D341Med (cell line): ENCODE measurements around the gene NEAT1.

ENCODE experiments used
- DNase-seq: peaks from one replicate; pipeline ENCODE4 v3.0.0; 2012; ENCODE audit warnings: low spot score

NEAT1 gene

GRCh38 chr11:65422633-65423515 lies at the start of gene NEAT1:
NEAT1 (plus strand) TSS chr11:65422798.
- no peak for DNase-seq

- DNase-seq = no peak
Observed at GRCh38 chr11:65373839-65374580, 48.6 kb upstream of the NEAT1 start.

DNA sequence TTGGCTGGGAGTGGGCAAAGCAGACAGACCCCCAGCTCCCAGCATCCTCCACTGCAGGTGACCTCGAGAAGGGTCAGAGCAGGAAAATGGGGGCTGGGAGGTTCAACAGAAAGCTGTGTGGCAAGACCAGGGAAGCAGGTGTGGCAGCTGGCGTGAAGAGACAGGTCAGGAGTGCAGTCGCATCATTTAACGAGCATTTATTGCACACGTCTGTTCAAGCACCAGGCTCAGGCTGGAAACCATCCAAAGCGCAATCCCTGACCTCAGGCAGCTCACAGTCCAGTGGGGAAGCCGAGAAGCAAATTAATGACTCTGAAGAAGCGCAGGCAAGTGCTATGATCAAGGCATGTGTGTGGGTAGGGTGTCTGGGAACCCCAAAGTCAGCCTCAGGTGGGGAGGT lies 47.6 kb upstream of the NEAT1 start:
- no peak for DNase-seq

GRCh38 chr11:65376138-65376713 lies 46.4 kb upstream of the NEAT1 start:
- DNase-seq = no peak

GRCh38 chr11:65377036-65377435 lies 45.6 kb upstream of the NEAT1 start:
- no peak for DNase-seq

- DNase-seq = no peak
Observed at GRCh38 chr11:65377777-65378176, 44.8 kb upstream of the NEAT1 start.

- DNase-seq = no peak
Observed at GRCh38 chr11:65378208-65378927, 44.2 kb upstream of the NEAT1 start.

GRCh38 chr11:65378928-65379638 lies 43.5 kb upstream of the NEAT1 start:
- no peak for DNase-seq

DNA sequence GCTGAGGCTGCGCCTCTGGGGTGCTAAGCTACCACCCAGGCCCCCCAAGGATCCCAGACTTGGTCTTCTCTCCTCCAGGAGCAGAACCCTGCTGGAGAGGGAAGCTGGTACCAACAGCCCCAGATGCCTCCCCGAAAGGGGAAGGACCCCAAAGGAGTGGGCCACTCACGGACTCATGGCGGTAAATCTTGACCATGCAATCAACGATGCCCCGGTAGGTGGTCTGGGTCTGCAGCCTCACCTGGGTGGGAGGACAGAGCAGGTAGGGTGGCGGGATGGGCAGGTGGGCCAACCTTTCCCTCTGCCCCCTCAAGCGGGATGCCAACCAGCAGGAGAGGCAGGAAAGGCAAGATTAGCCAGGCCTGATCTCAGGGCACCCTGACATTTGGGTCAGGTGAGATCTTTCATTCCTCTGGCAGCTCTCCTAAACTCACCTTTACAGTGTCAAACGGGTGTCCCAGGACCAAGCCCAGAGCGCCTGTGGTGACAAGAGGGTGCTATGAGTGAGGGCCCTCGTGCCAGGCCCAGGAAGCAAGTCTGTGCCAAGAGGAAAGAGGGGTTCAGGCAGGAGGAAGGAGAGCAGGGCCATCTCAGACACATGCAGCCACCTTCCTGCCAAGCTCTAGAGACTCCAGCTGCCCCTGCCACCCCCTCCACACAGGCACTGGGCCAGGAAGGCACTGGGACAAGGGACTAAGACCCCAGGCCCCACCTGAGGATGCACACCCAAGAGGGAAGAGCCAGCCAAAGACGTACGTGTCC lies 42.7 kb upstream of the NEAT1 start:
- no peak for DNase-seq

- no peak for DNase-seq
Observed at GRCh38 chr11:65380460-65381119, 42.0 kb upstream of the NEAT1 start.

DNA sequence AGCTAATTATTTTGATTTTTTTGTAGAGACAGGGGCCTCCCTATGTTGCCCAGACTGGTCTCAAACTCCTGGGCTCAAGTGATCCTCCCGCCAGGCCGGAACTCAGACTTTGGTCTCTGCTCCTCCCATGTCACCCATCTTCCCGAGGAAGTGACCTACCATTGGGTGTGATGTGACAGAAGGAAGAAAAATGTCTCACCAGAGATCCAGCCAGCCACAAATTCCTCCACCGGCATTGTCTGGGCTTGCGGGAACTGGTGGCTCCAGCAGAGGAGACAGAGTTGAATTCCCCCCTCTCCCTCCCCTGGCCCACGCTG lies 40.9 kb upstream of the NEAT1 start:
- no peak for DNase-seq

DNA sequence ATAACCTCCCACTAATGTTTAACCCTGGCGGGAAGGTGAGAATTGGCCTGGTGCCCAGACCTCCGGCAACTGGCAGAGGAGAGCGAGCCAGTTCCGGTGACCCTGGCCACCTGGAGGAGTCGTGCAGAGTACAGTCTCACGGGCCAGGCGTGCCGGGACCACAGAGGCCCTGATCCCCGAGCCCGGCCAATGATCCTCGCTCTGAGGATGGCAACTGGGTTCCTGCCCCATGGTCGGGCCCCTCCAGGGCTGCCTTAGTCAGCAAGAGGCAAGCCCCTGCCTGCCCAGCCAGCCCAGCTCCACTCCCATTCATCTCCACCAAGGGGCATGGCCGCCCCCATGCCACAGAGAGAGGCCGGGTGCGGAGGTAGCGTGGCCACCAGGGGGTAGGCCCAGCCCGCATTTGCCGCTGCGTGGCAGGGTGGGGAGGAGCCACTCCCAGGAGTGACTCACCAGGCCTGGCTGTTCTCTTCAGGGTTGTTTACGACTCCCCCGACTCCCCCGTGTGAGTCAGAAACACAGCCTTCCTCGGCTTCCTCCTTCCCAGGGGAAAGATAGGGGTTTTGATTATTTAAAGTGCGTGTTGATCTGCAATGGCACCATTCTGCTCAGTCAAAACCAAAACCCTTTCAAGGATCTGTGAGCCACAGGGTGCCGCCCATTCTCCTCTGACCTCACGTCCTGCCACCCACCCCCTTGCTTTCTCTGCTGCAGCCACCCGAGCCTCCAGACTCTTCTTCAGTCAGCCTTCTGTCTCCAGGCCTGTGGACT lies 40.4 kb upstream of the NEAT1 start, which contains the start of gene SLC25A45:
TSS of gene SLC25A45 (minus strand) at position 614 of the 771 bp plus-strand sequence. CDS start 695 bp downstream, outside the sequence.
- DNase-seq = peak; percentile 89

GRCh38 chr11:65382804-65383368 lies 39.7 kb upstream of the NEAT1 start:
- DNase-seq = peak; percentile 64

DNA sequence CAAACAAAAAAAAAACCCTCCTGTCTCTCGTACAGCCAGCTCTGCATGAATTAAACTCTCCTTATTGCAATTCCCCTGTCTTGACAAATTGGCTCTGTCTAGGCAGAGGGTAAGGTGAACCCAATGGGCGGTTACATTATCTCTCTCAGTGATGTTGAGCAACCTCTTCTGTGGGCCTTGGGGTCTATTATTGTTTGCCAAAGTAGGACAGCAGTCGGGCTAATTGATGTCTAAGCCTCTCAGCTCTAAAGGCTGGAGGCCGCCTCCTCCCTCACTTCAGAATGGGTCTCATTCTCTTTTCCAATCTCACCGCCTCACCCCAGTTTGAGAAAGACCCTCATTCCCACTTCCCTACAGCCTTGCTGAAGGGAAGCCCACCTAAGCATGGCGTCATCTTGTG lies 38.8 kb upstream of the NEAT1 start:
- DNase-seq = no peak

GRCh38 chr11:65384301-65384889 lies 38.2 kb upstream of the NEAT1 start:
- DNase-seq = no peak

DNA sequence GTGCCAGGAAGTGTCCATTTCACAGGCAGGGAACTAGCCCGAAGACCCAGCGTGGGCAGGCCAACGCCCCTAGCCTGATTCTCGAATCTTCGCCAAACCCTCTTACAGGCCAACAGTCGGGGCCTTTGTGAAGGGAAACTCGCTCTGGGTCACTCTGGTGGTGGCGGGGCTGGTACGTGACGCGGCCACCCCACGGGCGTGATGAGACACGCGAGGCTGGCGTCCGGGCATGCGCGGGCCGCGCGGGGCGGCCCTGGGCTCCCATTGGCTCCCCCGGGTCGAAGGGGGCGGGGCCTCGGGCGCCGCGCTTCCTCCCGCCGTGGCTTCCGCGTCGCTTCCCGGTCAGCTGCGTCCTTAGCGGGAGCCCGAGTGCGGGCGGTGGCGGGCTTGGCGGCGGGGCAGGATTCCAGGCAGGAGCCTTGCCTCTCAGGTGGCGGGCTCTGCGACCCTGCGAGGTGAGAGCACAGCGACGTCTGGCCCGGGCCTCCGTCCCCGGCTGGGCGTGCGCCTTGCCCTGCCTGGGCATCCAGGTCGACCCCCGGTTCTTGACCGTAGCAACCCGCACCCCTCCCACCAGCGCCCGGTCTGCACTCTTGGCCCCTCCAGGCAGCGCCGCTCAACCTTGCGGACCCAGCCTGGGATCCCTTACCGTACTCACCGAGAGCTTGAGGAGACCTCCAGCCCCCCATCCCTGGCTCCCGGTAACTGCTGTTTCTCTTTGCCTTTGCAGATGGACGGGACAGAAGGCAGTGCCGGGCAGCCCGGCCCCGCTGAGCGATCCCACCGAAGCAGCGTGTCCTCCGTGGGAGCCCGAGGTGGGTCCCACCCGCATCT lies 36.1 kb upstream of the NEAT1 start, which contains the start of gene FRMD8:
TSS of gene FRMD8 (plus strand) at position 331 of the 834 bp plus-strand sequence. CDS start at position 731, 400 bp downstream.
- DNase-seq = peak; percentile 98

- DNase-seq = no peak
Observed at GRCh38 chr11:65388731-65389130, 33.9 kb upstream of the NEAT1 start.
